MG63 (cell line): Measurements from ENCODE around the gene ALKBH5. TPM values are rescaled to one million over a fixed set of nuclear protein-coding genes. Genes with fewer than 3 reads are reported as not detected.

Source experiments
- DNase-seq: peaks from one replicate; pipeline ENCODE4 v3.0.0-alpha.2; 2020
- H3K27me3 ChIP-seq: fragments of 250-450 bp; sonication (Bioruptor Pico); 2 replicates; pipeline ENCODE4 v1.5.1; 2020; ENCODE audit warnings: mild to moderate bottlenecking, moderate library complexity
- H3K36me3 ChIP-seq: fragments of 250-450 bp; sonication (Bioruptor Pico); 2 replicates; pipeline ENCODE4 v1.5.1; 2020; ENCODE audit warnings: mild to moderate bottlenecking, moderate library complexity
- H3K4me3 ChIP-seq: fragments of 250-450 bp; sonication (Bioruptor Pico); 2 replicates; pipeline ENCODE4 v1.5.1; 2020; ENCODE audit warnings: mild to moderate bottlenecking, moderate library complexity
- H3K9me3 ChIP-seq: fragments of 250-450 bp; sonication (Bioruptor Pico); 2 replicates; pipeline ENCODE4 v1.5.1; 2020; ENCODE audit warnings: mild to moderate bottlenecking, moderate library complexity
- total RNA-seq: library from RNA; depleted of rRNA; stranded (reverse); fragments of >200 nt; shearing (Covaris generic); gene quantifications from 2 replicates; pipeline ENCODE4 v1.2.3, GENCODE V29; 2014; ENCODE audit warnings: low replicate concordance

ALKBH5 gene
- total RNA-seq, 1 experiment from 2014 or later = 50.5 TPM

GRCh38 chr17:18245038-18245776, 61.6 kb downstream of the ALKBH5 start:
- no peak overlapping the region for H3K4me3 ChIP-seq
- no peak for DNase-seq
- H3K27me3 ChIP-seq = no peaks in the 10 kb centered on the region
- no peaks in the 10 kb centered on the region for H3K9me3 ChIP-seq
- H3K36me3 ChIP-seq = peaks cover 10% of the 10 kb centered on the region

- Histone ChIP-seq H3K27me3 (no peaks in the 10 kb centered on the region), H3K36me3 (peaks cover 10% of the 10 kb centered on the region), H3K9me3 (no peaks in the 10 kb centered on the region), H3K4me3 (no peak overlapping the region)
- no peak for DNase-seq
Measured at GRCh38 chr17:18246109-18246725, 62.6 kb downstream of the ALKBH5 start.

- Histone ChIP-seq H3K9me3 (no peaks in the 10 kb centered on the region), H3K4me3 (no peak overlapping the region), H3K36me3 (peaks cover 10% of the 10 kb centered on the region), H3K27me3 (no peaks in the 10 kb centered on the region)
- DNase-seq = no peak
Measured at GRCh38 chr17:18246880-18247612, 63.4 kb downstream of the ALKBH5 start.

- Histone ChIP-seq H3K9me3 (no peaks in the 10 kb centered on the region), H3K4me3 (no peak overlapping the region), H3K36me3 (peaks cover 12% of the 10 kb centered on the region), H3K27me3 (no peaks in the 10 kb centered on the region)
- DNase-seq = no peak
Measured at GRCh38 chr17:18247613-18248001, 64.0 kb downstream of the ALKBH5 start.

GRCh38 chr17:18248300-18248731, 64.7 kb downstream of the ALKBH5 start:
- Histone ChIP-seq H3K36me3 (peaks cover 12% of the 10 kb centered on the region), H3K9me3 (no peaks in the 10 kb centered on the region), H3K27me3 (no peaks in the 10 kb centered on the region), H3K4me3 (no peak overlapping the region)
- peak; percentile 44 for DNase-seq

GRCh38 chr17:18248811-18249210, 65.2 kb downstream of the ALKBH5 start:
- Histone ChIP-seq H3K36me3 (peaks cover 12% of the 10 kb centered on the region), H3K4me3 (no peak overlapping the region), H3K9me3 (no peaks in the 10 kb centered on the region), H3K27me3 (no peaks in the 10 kb centered on the region)
- no peak for DNase-seq

GRCh38 chr17:18250259-18250658, 66.6 kb downstream of the ALKBH5 start:
- DNase-seq = no peak
- Histone ChIP-seq H3K36me3 (peaks cover 8% of the 10 kb centered on the region), H3K9me3 (no peaks in the 10 kb centered on the region), H3K27me3 (no peaks in the 10 kb centered on the region), H3K4me3 (no peak overlapping the region)

- Histone ChIP-seq H3K36me3 (peaks cover 9% of the 10 kb centered on the region), H3K27me3 (no peaks in the 10 kb centered on the region), H3K4me3 (no peak overlapping the region), H3K9me3 (no peaks in the 10 kb centered on the region)
- no peak for DNase-seq
Measured at GRCh38 chr17:18250708-18251107, 67.1 kb downstream of the ALKBH5 start.

- H3K36me3 ChIP-seq = peaks cover 12% of the 10 kb centered on the region
- H3K9me3 ChIP-seq = no peaks in the 10 kb centered on the region
- no peak for DNase-seq
- H3K27me3 ChIP-seq = no peaks in the 10 kb centered on the region
- no peak overlapping the region for H3K4me3 ChIP-seq
Measured at GRCh38 chr17:18251204-18251603, 67.6 kb downstream of the ALKBH5 start.

- Histone ChIP-seq H3K36me3 (peaks cover 10% of the 10 kb centered on the region), H3K9me3 (no peaks in the 10 kb centered on the region), H3K4me3 (no peak overlapping the region), H3K27me3 (no peaks in the 10 kb centered on the region)
- no peak for DNase-seq
Measured at GRCh38 chr17:18252160-18252559, 68.5 kb downstream of the ALKBH5 start.

GRCh38 chr17:18253187-18253884, 69.7 kb downstream of the ALKBH5 start:
- Histone ChIP-seq H3K4me3 (no peak overlapping the region), H3K27me3 (no peaks in the 10 kb centered on the region), H3K36me3 (peaks cover 5% of the 10 kb centered on the region), H3K9me3 (no peaks in the 10 kb centered on the region)
- DNase-seq = no peak

GRCh38 chr17:18253947-18254821, 70.6 kb downstream of the ALKBH5 start:
- Histone ChIP-seq H3K36me3 (peaks cover 5% of the 10 kb centered on the region), H3K4me3 (no peak overlapping the region), H3K27me3 (no peaks in the 10 kb centered on the region), H3K9me3 (no peaks in the 10 kb centered on the region)
- no peak for DNase-seq

- H3K36me3 ChIP-seq = peaks cover 5% of the 10 kb centered on the region
- no peak overlapping the region for H3K4me3 ChIP-seq
- no peaks in the 10 kb centered on the region for H3K9me3 ChIP-seq
- DNase-seq = no peak
- no peaks in the 10 kb centered on the region for H3K27me3 ChIP-seq
Measured at GRCh38 chr17:18254888-18255649, 71.4 kb downstream of the ALKBH5 start.

GRCh38 chr17:18256351-18256750, 72.7 kb downstream of the ALKBH5 start:
- DNase-seq = no peak
- H3K4me3 ChIP-seq = no peak overlapping the region
- H3K9me3 ChIP-seq = no peaks in the 10 kb centered on the region
- no peaks in the 10 kb centered on the region for H3K27me3 ChIP-seq
- peaks cover 5% of the 10 kb centered on the region for H3K36me3 ChIP-seq

GRCh38 chr17:18256776-18257175, 73.1 kb downstream of the ALKBH5 start:
- H3K4me3 ChIP-seq = no peak overlapping the region

More at GRCh38 chr17:18256776-18257175, 73.1 kb downstream of the ALKBH5 start:
- Histone ChIP-seq H3K36me3 (peaks cover 5% of the 10 kb centered on the region), H3K27me3 (no peaks in the 10 kb centered on the region), H3K9me3 (no peaks in the 10 kb centered on the region)
- no peak for DNase-seq
